HEK293 (cell line): ENCODE measurements around the gene OPCML.

Source experiments
- BCL11A ChIP-seq: fragments of 450-650 bp; formaldehyde crosslinking; IDR thresholded peaks from 2 replicates; pipeline ENCODE4 v1.5.1; 2016; ENCODE audit warnings: low read depth, missing biosample characterization, missing genetic modification characterization
- CTCF ChIP-seq: fragments of 450-650 bp; formaldehyde crosslinking; IDR thresholded peaks from 2 replicates; pipeline ENCODE4 v1.5.1; 2016; ENCODE audit warnings: missing biosample characterization, missing genetic modification characterization
- PRDM2 ChIP-seq: fragments of 450-650 bp; formaldehyde crosslinking; IDR thresholded peaks from 2 replicates; pipeline ENCODE4 v1.5.1; 2016; ENCODE audit warnings: missing biosample characterization, missing genetic modification characterization, borderline replicate concordance
- ZBTB21 ChIP-seq: fragments of 450-650 bp; formaldehyde crosslinking; IDR thresholded peaks from 2 replicates; pipeline ENCODE4 v1.5.1; 2017; ENCODE audit warnings: missing biosample characterization, missing genetic modification characterization
- ZBTB7A ChIP-seq: fragments of 450-650 bp; formaldehyde crosslinking; IDR thresholded peaks from 2 replicates; pipeline ENCODE4 v1.5.1; 2016; ENCODE audit warnings: low read depth, missing biosample characterization, missing genetic modification characterization
- ZNF133 ChIP-seq: fragments of 450-650 bp; formaldehyde crosslinking; IDR thresholded peaks from 2 replicates; pipeline ENCODE4 v1.5.1; 2016; ENCODE audit warnings: missing biosample characterization, missing genetic modification characterization
- ZNF169 ChIP-seq: fragments of 450-650 bp; formaldehyde crosslinking; IDR thresholded peaks from 2 replicates; pipeline ENCODE4 v1.5.1; 2016; ENCODE audit warnings: missing biosample characterization, missing genetic modification characterization
- ZNF174 ChIP-seq: fragments of 450-650 bp; formaldehyde crosslinking; IDR thresholded peaks from 2 replicates; pipeline ENCODE4 v1.5.0; 2017; ENCODE audit warnings: missing biosample characterization, mild to moderate bottlenecking, missing genetic modification characterization
- ZNF521 ChIP-seq: fragments of 450-650 bp; formaldehyde crosslinking; IDR thresholded peaks from 2 replicates; pipeline ENCODE4 v1.5.1; 2017; ENCODE audit warnings: missing biosample characterization, mild to moderate bottlenecking, missing genetic modification characterization
- ZNF785 ChIP-seq: fragments of 450-650 bp; formaldehyde crosslinking; IDR thresholded peaks from 2 replicates; pipeline ENCODE4 v1.5.1; 2016; ENCODE audit warnings: missing biosample characterization, missing genetic modification characterization
- ZNF843 ChIP-seq: fragments of 450-650 bp; formaldehyde crosslinking; IDR thresholded peaks from 2 replicates; pipeline ENCODE4 v1.5.1; 2016; ENCODE audit warnings: missing biosample characterization, missing genetic modification characterization
- ZXDB ChIP-seq: fragments of 450-650 bp; formaldehyde crosslinking; IDR thresholded peaks from 2 replicates; pipeline ENCODE4 v1.5.1; 2016; ENCODE audit warnings: missing biosample characterization, missing genetic modification characterization
- TF ChIP-seq, protein P1 (sequence below): fragments of 450-650 bp; formaldehyde crosslinking; IDR thresholded peaks from 2 replicates; pipeline ENCODE4 v1.5.1; 2016; ENCODE audit warnings: missing biosample characterization, missing genetic modification characterization

DNA sequence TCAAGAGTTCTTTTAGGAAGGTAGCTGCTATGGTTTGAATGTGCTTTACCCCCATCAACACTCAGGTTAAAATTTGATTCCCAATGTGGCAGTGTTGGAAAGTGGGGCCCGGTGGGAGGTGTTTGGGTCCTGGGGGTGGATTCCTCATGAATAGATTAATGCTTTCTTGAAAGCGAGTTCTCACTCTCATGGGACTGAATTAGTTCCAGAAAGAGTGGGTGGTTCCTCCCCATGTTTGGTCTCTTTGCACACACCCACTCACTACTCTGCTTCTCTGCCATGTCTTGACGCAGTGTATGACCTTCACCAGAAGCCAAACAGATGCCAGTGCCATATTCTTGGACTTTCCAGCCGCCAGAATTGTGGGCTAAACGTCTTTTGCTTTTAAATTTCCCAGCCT is 394.4 kb downstream of the OPCML start:
- TF ChIP-seq CTCF (no peak), ZNF785 (tag by site-specific recombination) (no peak), BCL11A (tag by site-specific recombination) (no peak), ZNF133 (tag by site-specific recombination) (no peak), PRDM2 (tag by site-specific recombination) (no peak), ZNF843 (tag by site-specific recombination) (no peak), ZBTB7A (no peak), ZBTB21 (tag by site-specific recombination) (no peak), ZNF174 (tag by site-specific recombination) (no peak), ZNF169 (tag by site-specific recombination) (no peak), ZXDB (no peak), ZNF521 (tag by site-specific recombination) (no peak)
- TF ChIP-seq, protein P1, sequence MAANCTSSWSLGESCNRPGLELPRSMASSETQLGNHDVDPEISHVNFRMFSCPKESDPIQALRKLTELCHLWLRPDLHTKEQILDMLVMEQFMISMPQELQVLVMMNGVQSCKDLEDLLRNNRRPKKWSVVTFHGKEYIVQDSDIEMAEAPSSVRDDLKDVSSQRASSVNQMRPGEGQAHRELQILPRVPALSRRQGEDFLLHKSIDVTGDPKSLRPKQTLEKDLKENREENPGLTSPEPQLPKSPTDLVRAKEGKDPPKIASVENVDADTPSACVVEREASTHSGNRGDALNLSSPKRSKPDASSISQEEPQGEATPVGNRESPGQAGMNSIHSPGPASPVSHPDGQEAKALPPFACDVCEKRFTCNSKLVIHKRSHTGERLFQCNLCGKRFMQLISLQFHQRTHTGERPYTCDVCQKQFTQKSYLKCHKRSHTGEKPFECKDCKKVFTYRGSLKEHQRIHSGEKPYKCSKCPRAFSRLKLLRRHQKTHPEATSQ: no peak
